ENCODE results near the gene NKAIN4. TPM values are rescaled to one million over a fixed set of nuclear protein-coding genes. Genes with fewer than 3 reads are reported as not detected.
A peak's percentile ranks its signal among the peaks of the same experiment; 100 is the strongest.
"Not testable (repeated sequence)": the region's sequence is repeated elsewhere in the genome, so short reads cannot be mapped to it uniquely, and the experiment has no call there.

NKAIN4 gene
- total RNA-seq, 1 experiment from 2014 or later, result 6.8 TPM

DNA sequence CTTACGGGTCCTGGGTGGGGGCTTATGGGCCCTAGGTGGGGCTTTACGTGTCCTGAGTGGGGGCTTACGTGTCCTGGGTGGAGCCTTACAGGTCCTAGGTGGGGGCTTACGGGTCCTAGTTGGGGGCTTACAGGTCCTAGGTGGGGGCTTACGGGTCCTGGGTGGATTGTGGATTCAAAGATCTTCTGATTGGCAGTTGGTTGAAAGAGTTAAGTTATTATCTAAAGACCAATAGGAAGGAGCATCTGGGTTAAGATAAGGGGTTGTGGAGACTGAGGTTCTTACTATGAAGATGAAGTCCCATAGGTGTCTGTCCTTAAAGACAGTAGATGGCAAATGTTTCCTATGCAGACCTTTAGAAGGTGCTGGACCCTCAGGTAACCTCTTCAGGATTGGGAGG, 27.0 kb downstream of the NKAIN4 start:
- in situ Hi-C loops (cut with HindIII; ENCODE audit: low sequenced_read_pairs), result no loop called here

DNA sequence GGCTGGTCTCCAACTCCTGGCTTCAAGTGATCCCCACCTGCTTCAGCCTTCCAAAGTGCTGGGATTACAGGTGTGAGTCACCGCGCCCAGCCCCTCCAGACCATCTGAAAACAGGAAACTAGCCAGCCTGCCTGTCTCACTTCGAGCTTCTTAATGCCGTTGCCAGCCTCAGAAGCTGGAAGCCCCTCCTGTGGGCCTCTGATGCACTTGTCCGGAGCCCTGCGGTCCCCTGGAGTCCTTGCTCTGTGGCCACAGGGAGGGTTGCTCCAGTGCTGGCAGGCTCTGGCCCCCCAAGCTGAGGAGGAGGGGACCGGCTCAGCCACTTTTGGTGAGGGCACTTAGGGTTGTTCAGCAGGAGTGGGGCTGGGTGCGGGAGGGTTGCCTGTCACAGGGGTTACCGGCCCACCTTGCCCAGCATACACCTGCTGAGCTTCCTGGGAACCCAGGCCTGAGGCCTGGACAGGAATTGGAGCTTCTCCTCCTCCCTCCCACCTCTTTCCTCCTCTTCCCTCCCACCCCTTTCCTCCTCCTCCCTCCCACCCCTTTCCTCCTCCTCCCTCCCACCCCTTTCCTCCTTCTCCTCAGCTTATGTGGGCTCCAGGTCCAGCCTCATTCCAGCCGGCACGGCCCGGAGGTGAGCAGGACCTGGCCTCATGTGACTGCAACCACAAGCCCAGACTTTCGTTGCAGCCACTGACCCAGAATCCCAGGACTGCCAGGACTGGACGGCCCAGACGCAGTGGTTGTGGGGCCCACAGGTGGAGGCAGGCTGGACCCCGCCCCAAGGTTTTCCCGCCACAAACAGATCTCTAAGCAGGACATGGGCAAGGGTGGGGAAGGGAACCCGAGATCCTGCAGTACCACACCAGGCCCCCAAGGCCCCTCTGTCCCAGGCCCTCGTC, 28.0 kb downstream of the NKAIN4 start:
- in situ Hi-C loops (cut with HindIII; ENCODE audit: low sequenced_read_pairs), result no loop called here
- no peak for DNase-seq (ENCODE audit: low spot score)

More for the DNA sequence above, 27.0 kb downstream of the NKAIN4 start:
- DNase-seq (ENCODE audit: low spot score), result no peak

DNA sequence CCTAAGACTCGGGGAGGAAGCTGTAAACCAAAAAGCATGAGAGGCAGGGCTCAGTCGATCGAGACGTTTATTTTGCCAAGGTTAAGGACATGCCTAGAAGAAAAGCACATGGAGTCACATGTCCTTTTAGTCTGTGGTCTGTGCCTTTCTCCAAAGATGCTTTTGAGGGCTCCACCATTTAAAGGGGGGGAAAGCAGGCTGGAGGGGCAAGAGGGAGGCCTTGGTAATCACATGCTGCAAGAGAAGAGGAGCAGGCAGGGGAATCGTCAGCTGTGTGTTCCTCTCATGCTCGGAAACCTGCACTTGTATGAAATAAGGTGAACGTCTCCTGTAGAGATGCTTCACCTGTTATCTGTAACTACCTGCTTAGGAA, 29.2 kb downstream of the NKAIN4 start:
- in situ Hi-C loops (cut with HindIII; ENCODE audit: low sequenced_read_pairs), result no loop called here
- peak; percentile 34 for DNase-seq (ENCODE audit: low spot score)

DNA sequence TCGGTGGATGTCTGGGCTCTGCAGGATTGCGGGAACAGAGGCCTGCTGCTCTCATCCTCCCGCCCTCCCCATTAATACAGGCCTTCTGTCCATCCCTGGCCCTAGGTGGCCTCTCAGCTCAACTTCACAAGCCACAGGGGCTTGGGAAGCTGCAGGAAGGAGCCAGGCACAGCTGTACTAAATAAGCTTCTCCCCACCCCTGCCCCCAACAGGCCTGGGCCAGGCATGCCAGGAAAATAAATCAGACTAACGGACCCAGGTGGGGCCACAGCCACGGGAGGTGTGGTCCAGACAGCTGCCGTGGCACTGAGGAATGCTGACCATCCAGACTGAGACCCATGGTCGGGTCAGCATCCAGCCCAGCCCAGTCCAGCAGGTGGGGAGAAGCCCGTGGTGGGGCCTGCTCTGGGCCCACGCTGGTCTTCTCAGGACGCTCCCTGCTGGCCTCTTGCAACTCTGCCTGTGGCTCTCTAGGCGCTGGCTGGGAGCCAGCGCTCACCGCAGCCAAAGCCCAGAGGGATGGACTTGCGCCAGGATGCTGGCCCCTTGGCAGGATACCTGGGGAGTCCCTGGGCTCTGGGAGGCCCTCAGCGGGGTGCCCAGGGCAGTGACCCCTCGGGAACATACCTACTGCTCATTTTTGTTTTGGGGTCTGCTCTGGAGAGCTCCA, 29.7 kb downstream of the NKAIN4 start:
- DNase-seq (ENCODE audit: low spot score), result peak; percentile 52
- in situ Hi-C loops (cut with HindIII; ENCODE audit: low sequenced_read_pairs), result loop anchor here (5.0 kb wide), 1 partner anchor 73 kb away; no protein-coding TSS in a partner anchor

DNA sequence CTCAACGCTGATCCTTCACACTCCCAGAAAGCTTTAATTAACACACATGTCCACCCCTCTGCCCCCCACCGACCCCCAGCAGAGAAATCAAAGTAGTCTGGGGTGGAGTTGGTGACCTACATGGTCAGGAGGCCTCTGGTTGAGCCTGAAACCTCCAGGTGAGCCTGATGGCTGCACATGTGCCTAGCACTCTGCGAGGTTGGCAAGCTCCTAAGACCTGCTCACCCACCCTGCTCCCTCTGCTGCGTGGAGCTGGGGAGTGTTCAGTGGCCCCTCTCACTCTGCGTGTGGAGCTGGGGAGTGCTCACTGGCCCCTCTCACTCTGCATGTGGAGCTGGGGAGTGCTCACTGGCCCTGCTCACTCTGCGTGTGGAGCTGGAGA, 30.4 kb downstream of the NKAIN4 start:
- no peak for DNase-seq (ENCODE audit: low spot score)
- in situ Hi-C loops (cut with HindIII; ENCODE audit: low sequenced_read_pairs), result loop anchor here (5.0 kb wide), 1 partner anchor 73 kb away; no protein-coding TSS in a partner anchor

DNA sequence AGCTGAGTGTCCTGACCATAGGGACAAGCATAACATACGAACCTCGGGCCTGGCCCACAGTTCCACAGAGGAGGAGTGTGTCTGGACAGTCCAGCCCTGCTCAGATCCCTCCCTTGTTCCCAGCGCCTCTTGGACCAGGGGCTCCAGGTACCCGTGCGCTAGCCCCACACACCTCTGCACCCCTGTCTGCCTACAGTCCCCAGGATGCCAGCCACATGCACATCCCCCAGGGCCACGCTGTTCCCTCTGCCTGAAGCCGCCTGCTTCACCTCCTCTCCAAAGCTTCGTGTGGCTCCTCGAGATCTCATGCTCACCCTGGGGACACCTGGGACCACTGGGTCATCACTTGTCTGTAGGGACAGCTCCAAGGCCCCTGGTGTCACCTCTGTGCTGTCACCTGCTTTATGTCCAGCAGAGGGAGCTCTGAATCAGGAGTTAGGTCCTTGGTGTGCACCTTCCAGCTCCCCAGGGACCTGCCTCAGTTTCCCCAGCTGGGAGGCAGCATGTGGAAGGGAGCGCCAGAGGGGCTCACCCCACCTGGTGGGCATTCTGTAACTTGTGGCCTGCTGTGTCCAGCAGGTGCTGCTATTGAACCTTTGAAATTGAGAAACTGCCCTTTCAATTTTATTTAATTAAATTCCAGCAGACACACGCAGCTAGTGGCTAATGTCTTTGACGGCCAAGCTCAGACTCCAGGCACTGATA, 31.0 kb downstream of the NKAIN4 start:
- DNase-seq (ENCODE audit: low spot score), result peak; percentile 48
- in situ Hi-C loops (cut with HindIII; ENCODE audit: low sequenced_read_pairs), result loop anchor here (5.0 kb wide), 1 partner anchor 74 kb away; no protein-coding TSS in a partner anchor

DNA sequence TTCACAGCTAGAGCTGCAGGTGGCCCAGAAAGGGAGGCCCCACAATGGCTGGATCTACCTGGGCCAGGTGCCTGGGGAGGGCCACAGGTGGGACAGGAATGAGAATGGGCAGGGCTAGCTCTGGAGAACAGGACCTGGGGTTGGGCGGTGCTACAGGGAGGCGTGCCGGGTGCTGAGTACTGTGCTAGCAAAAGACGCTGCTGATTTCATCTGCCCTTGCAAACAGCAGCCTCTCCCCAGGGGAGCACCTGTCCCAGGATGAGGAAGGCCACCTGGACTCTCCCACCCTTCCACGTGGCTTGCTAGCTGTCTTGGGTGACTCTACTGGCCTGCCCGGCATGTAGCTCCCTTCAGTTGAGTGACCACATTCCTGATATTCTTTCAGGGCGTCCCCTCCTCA, 31.7 kb downstream of the NKAIN4 start:
- in situ Hi-C loops (cut with HindIII; ENCODE audit: low sequenced_read_pairs), result loop anchor here (5.0 kb wide), 1 partner anchor 75 kb away; no protein-coding TSS in a partner anchor
- no peak for DNase-seq (ENCODE audit: low spot score)

DNA sequence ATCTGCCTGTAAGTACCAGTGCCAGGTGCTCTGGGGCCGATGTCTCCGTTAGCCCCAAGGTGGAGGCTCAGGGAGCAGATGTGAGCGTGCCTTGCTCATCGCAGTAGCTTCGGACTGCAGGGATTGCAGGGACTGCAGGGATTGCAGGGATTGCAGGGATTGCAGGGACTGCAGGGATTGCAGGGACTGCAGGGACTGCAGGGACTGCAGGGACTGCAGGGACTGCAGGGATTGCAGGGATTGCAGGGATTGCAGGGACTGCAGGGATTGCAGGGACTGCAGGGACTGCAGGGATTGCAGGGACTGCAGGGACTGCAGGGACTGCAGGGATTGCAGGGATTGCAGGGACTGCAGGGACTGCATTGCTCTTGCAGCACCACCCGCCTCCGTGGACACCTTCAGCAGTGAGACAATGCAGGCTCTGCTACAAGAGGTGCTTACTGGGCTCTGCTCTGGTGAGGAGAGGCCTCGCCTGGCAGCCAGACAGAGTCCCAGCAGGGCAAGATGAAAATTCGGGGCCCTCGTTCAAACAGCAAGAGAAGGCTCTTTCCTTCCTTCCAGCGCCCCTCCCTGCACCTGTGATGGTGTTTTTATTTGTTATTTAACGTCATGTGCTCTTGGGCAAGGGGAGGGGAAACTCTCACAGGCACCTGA, 32.7 kb downstream of the NKAIN4 start:
- in situ Hi-C loops (cut with HindIII; ENCODE audit: low sequenced_read_pairs), result loop anchor here (5.0 kb wide), 1 partner anchor 76 kb away; no protein-coding TSS in a partner anchor

DNA sequence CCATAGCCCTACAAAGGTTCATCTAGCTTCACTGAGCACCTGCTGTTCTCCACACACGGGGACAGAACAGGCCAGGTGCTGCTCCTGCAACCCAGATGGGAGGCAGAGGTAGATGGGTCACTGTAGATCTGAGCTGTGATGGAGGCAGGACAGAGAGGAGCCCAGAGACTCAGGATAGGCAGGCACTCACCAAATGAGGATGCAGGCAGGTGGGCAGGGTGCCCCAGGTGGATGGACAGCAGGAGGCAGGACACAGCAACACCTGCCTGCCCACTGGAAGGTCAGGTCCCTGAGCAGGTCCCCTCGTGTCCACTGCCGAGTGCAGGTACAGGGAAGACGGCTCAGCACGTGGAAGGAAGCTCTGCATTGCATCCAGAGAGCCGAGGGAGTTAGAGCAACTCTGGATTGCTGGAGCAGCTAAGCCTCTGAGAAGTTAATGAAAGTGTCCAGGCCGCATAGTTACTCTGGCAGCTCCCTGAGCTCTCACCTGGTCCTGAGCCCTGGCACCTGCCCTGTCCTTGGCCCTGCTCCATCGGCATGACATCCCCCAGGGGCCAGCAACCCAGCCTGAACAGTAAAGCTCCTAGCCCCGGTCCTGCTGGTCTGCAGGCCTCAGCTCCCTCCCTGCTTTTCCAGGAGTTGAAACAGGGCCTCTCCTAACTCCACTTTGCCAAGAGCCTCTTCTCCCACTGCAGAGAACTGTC, 33.4 kb downstream of the NKAIN4 start:
- in situ Hi-C loops (cut with HindIII; ENCODE audit: low sequenced_read_pairs), result loop anchor here (5.0 kb wide), 1 partner anchor 76 kb away; no protein-coding TSS in a partner anchor

More for the DNA sequence above, 32.7 kb downstream of the NKAIN4 start:
- not testable (repeated sequence) for DNase-seq (ENCODE audit: low spot score)

DNA sequence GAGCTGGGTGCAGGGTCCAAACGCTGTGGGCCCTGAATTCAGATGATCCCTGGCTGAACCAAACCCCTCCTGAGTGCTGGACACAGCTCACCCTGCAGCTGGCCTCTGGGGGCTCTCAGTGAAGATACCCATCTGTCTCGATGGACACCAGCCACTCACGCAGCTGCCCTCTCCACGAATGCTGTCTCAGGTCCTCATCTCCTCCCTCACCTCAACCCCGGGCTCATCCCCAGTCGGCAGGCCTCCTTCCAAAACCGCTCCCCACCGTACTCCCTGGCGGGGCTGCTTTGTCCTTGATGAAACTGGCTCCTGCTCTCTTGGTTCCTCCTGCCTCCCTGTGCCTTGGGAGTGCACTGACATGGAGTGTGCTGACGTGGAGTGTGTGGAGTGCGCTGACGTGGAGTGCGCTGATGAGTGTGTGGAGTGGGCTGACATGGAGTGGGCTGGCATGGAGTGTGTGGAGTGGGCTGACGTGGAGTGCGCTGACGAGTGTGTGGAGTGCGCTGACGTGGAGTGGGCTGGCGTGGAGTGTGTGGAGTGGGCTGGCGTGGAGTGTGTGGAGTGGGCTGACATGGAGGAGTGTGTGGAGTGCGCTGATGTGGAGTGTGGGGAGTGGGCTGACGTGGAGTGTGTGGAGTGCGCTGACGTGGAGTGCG, 34.3 kb downstream of the NKAIN4 start:
- DNase-seq (ENCODE audit: low spot score), result no peak
- in situ Hi-C loops (cut with HindIII; ENCODE audit: low sequenced_read_pairs), result loop anchor here (5.0 kb wide), 1 partner anchor 77 kb away; no protein-coding TSS in a partner anchor

More for the DNA sequence above, 33.4 kb downstream of the NKAIN4 start:
- DNase-seq (ENCODE audit: low spot score), result no peak

DNA sequence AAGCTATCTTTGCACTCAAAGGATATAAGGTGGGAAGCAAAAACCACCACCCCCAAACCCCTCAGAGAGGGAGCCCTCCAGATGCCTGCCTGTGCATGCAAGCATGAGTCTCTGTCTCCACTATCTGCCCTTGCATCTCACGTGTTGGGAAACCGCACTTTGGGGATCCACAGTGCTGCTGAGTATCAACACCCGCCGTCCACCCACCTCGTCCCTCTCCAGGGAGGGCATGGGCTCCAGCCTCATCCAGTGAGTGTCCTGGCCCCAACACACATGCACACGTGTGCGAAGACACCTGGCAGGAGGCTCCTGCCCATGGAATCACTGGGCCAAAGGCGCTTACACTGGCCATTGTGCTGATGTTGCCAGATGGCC, 34.8 kb downstream of the NKAIN4 start:
- in situ Hi-C loops (cut with HindIII; ENCODE audit: low sequenced_read_pairs), result no loop called here
- DNase-seq (ENCODE audit: low spot score), result no peak

DNA sequence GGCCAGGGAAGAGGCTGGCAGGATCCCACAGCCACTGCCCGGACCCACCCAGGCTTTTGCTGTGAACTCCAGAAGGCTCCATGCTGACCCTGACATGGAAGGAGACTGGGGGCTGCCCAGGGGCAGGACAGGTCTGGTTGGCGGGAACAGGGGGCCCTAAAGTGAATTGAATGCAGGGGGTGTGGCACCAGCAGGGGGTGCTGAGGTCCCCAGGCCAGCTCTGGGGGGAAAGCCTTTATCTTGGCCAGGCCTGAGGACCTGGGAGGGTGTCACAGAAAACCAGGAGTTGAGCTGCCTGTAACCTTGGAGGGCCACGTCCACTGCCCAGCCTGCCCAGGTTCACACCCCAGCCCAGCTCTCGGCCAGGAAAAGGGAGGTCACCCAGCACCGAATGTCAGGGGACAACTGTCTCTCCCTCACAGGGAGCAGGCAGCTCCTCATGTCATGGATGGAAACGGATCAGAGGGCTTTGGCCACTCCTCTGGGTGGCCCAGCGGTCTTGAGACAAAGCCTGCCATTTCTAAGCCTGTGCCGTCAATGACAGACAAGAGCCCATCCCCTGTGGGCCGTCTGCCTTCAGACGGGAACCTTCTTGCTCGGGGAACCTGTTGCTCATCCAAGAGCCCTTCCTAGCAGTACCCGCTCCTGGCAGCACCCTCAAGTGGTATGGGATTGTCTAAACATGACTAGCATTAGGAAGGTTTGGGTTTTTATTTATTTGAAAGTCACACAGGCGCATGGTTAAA, 35.4 kb downstream of the NKAIN4 start:
- in situ Hi-C loops (cut with HindIII; ENCODE audit: low sequenced_read_pairs), result no loop called here
- DNase-seq (ENCODE audit: low spot score), result no peak

DNA sequence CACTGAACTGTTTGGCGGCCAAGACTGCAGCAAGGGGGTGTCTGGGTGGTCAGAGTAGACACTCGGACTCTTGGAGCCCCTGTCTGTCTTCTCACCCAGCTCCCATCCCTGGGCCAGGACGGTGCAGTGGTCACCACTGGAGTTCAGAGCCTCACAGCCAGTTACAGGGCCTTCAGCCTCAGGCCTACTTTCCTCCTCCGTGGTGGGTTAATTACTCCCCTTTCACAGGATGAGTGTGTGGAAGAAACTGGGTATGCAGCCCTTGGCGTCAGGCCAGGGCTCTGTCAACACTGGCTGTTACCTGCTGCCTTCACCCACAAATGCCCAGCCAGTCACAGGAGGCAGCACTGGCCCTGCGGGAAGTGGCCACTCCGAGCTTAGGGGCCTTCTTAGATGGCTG, 36.6 kb downstream of the NKAIN4 start:
- no peak for DNase-seq (ENCODE audit: low spot score)
- in situ Hi-C loops (cut with HindIII; ENCODE audit: low sequenced_read_pairs), result no loop called here

DNA sequence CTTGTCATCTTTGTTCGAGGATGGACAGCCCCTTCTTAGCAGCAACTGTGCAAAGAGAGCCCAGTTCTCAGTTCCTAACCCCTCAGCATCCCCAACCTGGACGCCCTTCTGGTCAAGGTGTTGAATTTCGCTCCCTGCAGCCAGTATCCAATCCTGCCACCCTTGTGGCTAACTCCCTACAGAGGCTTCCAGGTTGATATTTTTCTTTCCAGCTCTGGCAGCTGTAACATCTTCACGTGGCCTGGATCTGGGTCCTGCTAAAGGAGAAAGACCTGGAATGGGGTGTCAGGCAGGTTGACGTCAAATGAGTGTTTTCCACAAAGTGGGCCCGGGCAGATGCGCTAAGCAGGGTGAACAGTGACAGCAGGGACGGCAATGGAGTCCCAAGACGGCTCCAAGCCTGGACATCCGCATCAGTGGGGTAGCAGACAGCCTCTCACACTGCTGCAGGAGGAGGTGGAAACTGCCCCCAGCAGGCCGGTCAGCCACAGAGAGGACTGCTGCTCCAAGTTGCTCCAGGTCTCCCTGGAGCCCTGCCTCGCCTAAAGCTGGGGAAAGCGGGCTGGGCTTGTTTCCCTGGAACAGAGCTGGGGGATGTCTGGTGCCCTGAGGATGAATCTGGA, 37.3 kb downstream of the NKAIN4 start:
- in situ Hi-C loops (cut with HindIII; ENCODE audit: low sequenced_read_pairs), result no loop called here
- DNase-seq (ENCODE audit: low spot score), result no peak

DNA sequence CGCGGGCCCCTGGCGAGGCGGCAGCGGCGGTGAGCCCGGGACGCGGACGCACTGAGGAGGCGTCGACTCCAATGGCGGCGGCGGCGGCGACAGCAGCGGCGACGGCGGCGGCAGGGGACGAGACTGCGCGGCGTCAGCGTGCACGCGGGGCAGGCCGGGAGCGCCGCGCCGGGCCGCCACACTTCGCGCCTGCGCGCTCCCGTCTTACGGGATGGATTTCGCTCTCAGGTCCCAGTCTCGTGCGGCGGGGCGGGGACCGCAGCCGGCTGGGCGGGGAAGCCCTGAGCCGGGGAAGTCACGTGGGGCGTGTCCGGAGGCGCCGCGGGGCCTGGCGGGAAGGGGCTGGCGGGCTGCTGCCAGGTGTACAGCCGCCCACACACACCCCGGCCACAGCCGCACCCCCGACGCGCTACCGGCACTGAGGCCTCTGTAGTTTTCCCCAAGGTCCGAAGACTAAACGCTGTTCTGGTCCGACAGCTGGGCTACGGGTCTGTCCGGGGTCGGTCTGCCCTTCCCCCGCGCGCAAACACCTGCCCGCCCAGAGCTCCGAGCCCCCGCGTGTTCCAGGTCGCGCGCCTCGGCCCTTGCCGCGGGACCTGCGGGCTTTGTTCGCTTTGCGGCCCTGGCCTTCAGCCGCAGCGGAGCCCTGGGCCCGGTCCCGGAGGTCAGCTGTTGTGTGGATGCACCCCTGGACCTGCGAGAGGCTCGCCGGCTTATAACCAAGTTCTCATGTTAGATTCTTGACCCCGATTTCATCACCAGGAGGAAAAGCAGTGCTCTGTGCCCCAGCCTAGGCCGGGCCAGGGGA, 38.0 kb downstream of the NKAIN4 start, which contains the start of gene YTHDF1:
Gene YTHDF1, minus strand, starts transcription at position 91 of the 808 bp plus-strand sequence. CDS start 239 bp downstream, outside the sequence.
- in situ Hi-C loops (cut with HindIII; ENCODE audit: low sequenced_read_pairs), result no loop called here
- DNase-seq (ENCODE audit: low spot score), result peak; percentile 94

Measured in G401 (cell line).